A549 (cell line): Measurements from ENCODE around the gene MARCO. TPM values are rescaled to one million over a fixed set of nuclear protein-coding genes. Genes with fewer than 3 reads are reported as not detected.
"Not testable (repeated sequence)": the region's sequence is repeated elsewhere in the genome, so short reads cannot be mapped to it uniquely, and the experiment has no call there.

Experiments used
- ATAC-seq, 2 experiments: fragments of 200-7000 bp in 1 of 2; fragments of >200 bp in 1 of 2; cut with Nextera tagmentation in 1 of 2; cut with Tn5 transposase in 1 of 2; 3 replicates each; pipeline versions ENCODE4 v1.8.0 to v1.9.1; 2018 to 2020; ENCODE audit warnings: mild to moderate bottlenecking in 1 of 2, moderate library complexity in 1 of 2
- CTCF ChIA-PET: fragments of 300-600 bp; sonication (Branson Sonifier 250); formaldehyde crosslinking; extraction: SDS; loops from one replicate; lab custom pipeline; 2021; ENCODE audit warnings: antibody characterized with exemption, inconsistent platforms; lab: Yijun Ruan, JAX
- POLR2A ChIA-PET: fragments of 350-600 bp; formaldehyde crosslinking; extraction: SDS; loops from one replicate; lab custom pipeline; 2021; ENCODE audit warnings: antibody characterized with exemption, inconsistent platforms; lab: Yijun Ruan, JAX
- DNase-seq, 2 experiments: peaks; one replicate each; pipeline versions ENCODE4 v3.0.0 to v3.0.0-alpha.2; 2011 to 2016; ENCODE audit warnings: low read depth in 1 of 2, low spot score in 1 of 2
- FAIRE-seq: peaks from 2 replicates; lab custom pipeline; 2011; peaks lifted over from hg19 to GRCh38; lab: Jason Lieb, UNC
- H3K27ac ChIP-seq, 2 experiments: fragments of >200 bp; sonication (Bioruptor Twin); formaldehyde crosslinking; 3 replicates each; pipeline ENCODE4 v1.5.1; 2016 to 2017
- H3K4me1 ChIP-seq: fragments of >200 bp; sonication (Bioruptor Twin); formaldehyde crosslinking; 3 replicates; pipeline ENCODE4 v1.6.1; 2016
- H3K4me2 ChIP-seq: fragments of >200 bp; sonication (Bioruptor Twin); formaldehyde crosslinking; 3 replicates; pipeline ENCODE4 v1.6.1; 2016
- H3K4me3 ChIP-seq: fragments of >200 bp; sonication (Bioruptor Twin); formaldehyde crosslinking; 3 replicates; pipeline ENCODE4 v1.5.1; 2016
- H3K9me3 ChIP-seq: fragments of >200 bp; sonication (Bioruptor Twin); formaldehyde crosslinking; 3 replicates; pipeline ENCODE4 v1.6.1; 2016
- BCL3 ChIP-seq: fragments of >200 bp; sonication (Bioruptor Twin); formaldehyde crosslinking; IDR thresholded peaks from 3 replicates; pipeline ENCODE4 v1.6.1; 2016
- CBX8 ChIP-seq: fragments of 200-600 bp; sonication (generic); IDR thresholded peaks from 2 replicates; pipeline ENCODE4 v1.6.1; 2016
- EHMT2 ChIP-seq: fragments of 200-600 bp; sonication (generic); IDR thresholded peaks from 2 replicates; pipeline ENCODE4 v1.6.1; 2016; ENCODE audit warnings: antibody characterized with exemption, low read depth, mild to moderate bottlenecking, moderate library complexity
- ESRRA ChIP-seq: fragments of 150-350 bp; IDR thresholded peaks from 2 replicates; pipeline ENCODE4 v1.6.1; 2014; ENCODE audit warnings: mild to moderate bottlenecking, low read length, borderline replicate concordance
- FOSB ChIP-seq: fragments of 250-450 bp; sonication (Bioruptor Pico); IDR thresholded peaks from 2 replicates; pipeline ENCODE4 v1.5.0; 2020; ENCODE audit warnings: mild to moderate bottlenecking, moderate library complexity
- FOSL2 ChIP-seq, 2 experiments: fragments of 450-650 bp in 1 of 2; fragments of >200 bp in 1 of 2; sonication (Bioruptor Twin) in 1 of 2; formaldehyde crosslinking; IDR thresholded peaks; 2 replicates each; pipeline versions ENCODE4 v1.5.0 to v1.6.1; 2016 to 2020; ENCODE audit warnings: mild to moderate bottlenecking in 1 of 2, moderate library complexity in 1 of 2
- FOXS1 ChIP-seq: fragments of 250-450 bp; sonication (Bioruptor Pico); IDR thresholded peaks from 2 replicates; pipeline ENCODE4 v1.5.0; 2020; ENCODE audit warnings: mild to moderate bottlenecking, moderate library complexity
- GATA3 ChIP-seq: IDR thresholded peaks from 2 replicates; pipeline ENCODE4 v1.6.1; 2012; ENCODE audit warnings: borderline replicate concordance
- HEYL ChIP-seq: fragments of 250-450 bp; sonication (Bioruptor Pico); IDR thresholded peaks from 2 replicates; pipeline ENCODE4 v1.8.0; 2021; ENCODE audit warnings: mild to moderate bottlenecking, moderate library complexity
- KDM5A ChIP-seq: fragments of 200-600 bp; sonication (generic); IDR thresholded peaks from 2 replicates; pipeline ENCODE4 v1.6.1; 2016; ENCODE audit warnings: antibody characterized with exemption, mild to moderate bottlenecking
- MAFK ChIP-seq: fragments of 450-650 bp; IDR thresholded peaks from 2 replicates; pipeline ENCODE4 v1.6.1; 2014; ENCODE audit not compliant: partially characterized antibody
- NFE2L2 ChIP-seq: fragments of 150-350 bp; conservative IDR thresholded peaks from 2 replicates; pipeline ENCODE4 v1.6.1; 2014; ENCODE audit warnings: low read length
- POLR2AphosphoS2 ChIP-seq: conservative IDR thresholded peaks from 2 replicates; pipeline ENCODE4 v1.6.1; 2012; ENCODE audit warnings: low read length, improper control_type of control experiment, inconsistent platforms
- RAD21 ChIP-seq, 2 experiments: fragments of >200 bp in 1 of 2; sonication (Bioruptor Twin) in 1 of 2; formaldehyde crosslinking in 1 of 2; IDR thresholded peaks in 1 of 2; conservative IDR thresholded peaks in 1 of 2; 2 replicates in 1 of 2; 3 replicates in 1 of 2; pipeline ENCODE4 v1.6.1; 2012 to 2018; ENCODE audit warnings: inconsistent platforms in 1 of 2
- RCOR1 ChIP-seq: fragments of 150-350 bp; IDR thresholded peaks from 2 replicates; pipeline ENCODE4 v1.6.1; 2014; ENCODE audit warnings: antibody characterized with exemption, low read length, low read depth
- RFX5 ChIP-seq: fragments of 450-650 bp; IDR thresholded peaks from 2 replicates; pipeline ENCODE4 v1.7.1; 2014; ENCODE audit warnings: antibody characterized with exemption, mild to moderate bottlenecking, moderate library complexity
- RNF2 ChIP-seq: fragments of 200-600 bp; sonication (generic); IDR thresholded peaks from 2 replicates; pipeline ENCODE4 v1.6.1; 2016; ENCODE audit warnings: low read depth, mild to moderate bottlenecking, antibody characterized with exemption, moderate library complexity, borderline replicate concordance
- SMC3 ChIP-seq: fragments of >200 bp; sonication (Bioruptor Twin); formaldehyde crosslinking; IDR thresholded peaks from 3 replicates; pipeline ENCODE4 v1.6.1; 2018; ENCODE audit warnings: inconsistent platforms
- TFCP2L1 ChIP-seq: fragments of 250-450 bp; sonication (Bioruptor Pico); IDR thresholded peaks from 2 replicates; pipeline ENCODE4 v1.5.0; 2021; ENCODE audit warnings: mild to moderate bottlenecking
- ZSCAN20 ChIP-seq: fragments of 250-450 bp; sonication (Bioruptor Pico); IDR thresholded peaks from 2 replicates; pipeline ENCODE4 v1.8.0; 2022; ENCODE audit warnings: mild to moderate bottlenecking, moderate library complexity
- whole genome bisulfite sequencing: methylation state at CpG from one replicate; pipeline ENCODE4 v1.1.6; 2017; ENCODE audit errors: missing lambda C conversion rate; 5-methylcytosine and 5-hydroxymethylcytosine counted together
- polyA plus RNA-seq, 4 experiments: library from polyadenylated mRNA; depleted of rRNA in 3 of 4; stranded (reverse); fragments of >200 nt; fragmentation: RNase III in 1 of 4; extraction: RNeasy Plus Mini Kit Qiagen cat#74134 plus additional on column Dnase treatment in 1 of 4; gene quantifications; 2 replicates in 3 of 4; 3 replicates in 1 of 4; pipeline ENCODE4 v1.2.3, GENCODE V29; 2011 to 2017
- TF ChIP-seq, protein P1 (sequence below): fragments of >200 bp; sonication (Bioruptor Twin); formaldehyde crosslinking; IDR thresholded peaks from 3 replicates; pipeline ENCODE4 v1.5.1; 2016
- TF ChIP-seq, protein P2 (sequence below): IDR thresholded peaks from 2 replicates; pipeline ENCODE4 v1.6.1; 2012; ENCODE audit warnings: low read depth, borderline replicate concordance

Gene MARCO
- polyA plus RNA-seq, 2 of the 4 experiments (the other 2 are of a cell fraction), result 0.05 TPM; not detected in 1

GRCh38 chr2:119028327-119029174, 86.6 kb downstream of the MARCO start:
- DNase-seq (peak; percentile 39 to 43), FAIRE-seq (no peak), ATAC-seq (peak in 1 of 2 experiments; percentile 83; a peak in 3 of 6 replicates)
- WGBS, result 17% methylated on average over 13 of the region's 13 CpGs
- H3K9me3 ChIP-seq, result peaks cover 5% of the 10 kb centered on the region; the same call in 1 of the 3 replicates
- CTCF ChIA-PET, result interaction anchor here (0.9 to 1.4 kb wide), 10 partner anchors 10 to 263 kb away, joined by 3 to 4 read pairs (median 3); no protein-coding TSS in a partner anchor
- POLR2A ChIA-PET, result no interaction called here
- no peak overlapping the region for H3K4me3 ChIP-seq
- no peak overlapping the region for H3K4me2 ChIP-seq
- no peak overlapping the region for H3K27ac ChIP-seq
- no peak for TF ChIP-seq ESRRA
- TF ChIP-seq SMC3, result peak; percentile 43
- no peak for TF ChIP-seq BCL3
- no peak for TF ChIP-seq RFX5
- TF ChIP-seq, protein P1, sequence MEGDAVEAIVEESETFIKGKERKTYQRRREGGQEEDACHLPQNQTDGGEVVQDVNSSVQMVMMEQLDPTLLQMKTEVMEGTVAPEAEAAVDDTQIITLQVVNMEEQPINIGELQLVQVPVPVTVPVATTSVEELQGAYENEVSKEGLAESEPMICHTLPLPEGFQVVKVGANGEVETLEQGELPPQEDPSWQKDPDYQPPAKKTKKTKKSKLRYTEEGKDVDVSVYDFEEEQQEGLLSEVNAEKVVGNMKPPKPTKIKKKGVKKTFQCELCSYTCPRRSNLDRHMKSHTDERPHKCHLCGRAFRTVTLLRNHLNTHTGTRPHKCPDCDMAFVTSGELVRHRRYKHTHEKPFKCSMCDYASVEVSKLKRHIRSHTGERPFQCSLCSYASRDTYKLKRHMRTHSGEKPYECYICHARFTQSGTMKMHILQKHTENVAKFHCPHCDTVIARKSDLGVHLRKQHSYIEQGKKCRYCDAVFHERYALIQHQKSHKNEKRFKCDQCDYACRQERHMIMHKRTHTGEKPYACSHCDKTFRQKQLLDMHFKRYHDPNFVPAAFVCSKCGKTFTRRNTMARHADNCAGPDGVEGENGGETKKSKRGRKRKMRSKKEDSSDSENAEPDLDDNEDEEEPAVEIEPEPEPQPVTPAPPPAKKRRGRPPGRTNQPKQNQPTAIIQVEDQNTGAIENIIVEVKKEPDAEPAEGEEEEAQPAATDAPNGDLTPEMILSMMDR, result peak; percentile 42
- TF ChIP-seq FOSB (CRISPR knock-in tag), result no peak
- no peak for TF ChIP-seq TFCP2L1 (CRISPR knock-in tag)
- no peak for TF ChIP-seq CBX8
- no peak for TF ChIP-seq EHMT2
- TF ChIP-seq RAD21 (conservative IDR thresholded peaks at IDR 0.05 in 1 of 2, IDR thresholded peaks at IDR 0.05 in 1 of 2), result peak; percentile 38 to 64; a peak in 3 of 5 replicates
- TF ChIP-seq HEYL (CRISPR knock-in tag), result no peak
- no peak for TF ChIP-seq KDM5A
- TF ChIP-seq, all 56 proteins: peak for 3
- no peaks in the 10 kb centered on the region for H3K4me1 ChIP-seq

- CTCF ChIA-PET, result interaction anchor here (0.7 to 1.4 kb wide), 9 partner anchors 11 to 261 kb away, joined by 3 to 4 read pairs (median 3); no protein-coding TSS in a partner anchor
Measured at GRCh38 chr2:119029297-119029696, 87.3 kb downstream of the MARCO start.

GRCh38 chr2:119037922-119038321, 95.9 kb downstream of the MARCO start:
- WGBS, result 10% methylated on average over 5 of the region's 5 CpGs
- POLR2A ChIA-PET, H3K4me3 ChIP-seq, ATAC-seq, H3K9me3 ChIP-seq, DNase-seq, CTCF ChIA-PET, H3K4me1 ChIP-seq, H3K27ac ChIP-seq, H3K4me2 ChIP-seq, FAIRE-seq: not testable (repeated sequence)
- TF ChIP-seq RNF2, result peak; percentile 93
- TF ChIP-seq CBX8, result peak; percentile 82; the same call in 1 of the 2 replicates

More at GRCh38 chr2:119029297-119029696, 87.3 kb downstream of the MARCO start:
- H3K4me3 ChIP-seq, result no peak overlapping the region
- ATAC-seq (no peak), DNase-seq (no peak)
- H3K27ac ChIP-seq, result no peak overlapping the region
- H3K9me3 ChIP-seq, result peaks cover 5% of the 10 kb centered on the region; the same call in 1 of the 3 replicates
- TF ChIP-seq GATA3, result no peak
- no peak for TF ChIP-seq POLR2AphosphoS2
- no peak for TF ChIP-seq ZSCAN20 (CRISPR knock-in tag)
- TF ChIP-seq FOSL2 (IDR thresholded peaks at IDR 0.05), result no peak
- TF ChIP-seq FOSL2 (CRISPR knock-in tag; IDR thresholded peaks at IDR 0.05), result no peak
- no peak for TF ChIP-seq RFX5
- TF ChIP-seq RCOR1, result no peak
- TF ChIP-seq EHMT2, result no peak
- TF ChIP-seq NFE2L2, result no peak
- TF ChIP-seq, protein P2, sequence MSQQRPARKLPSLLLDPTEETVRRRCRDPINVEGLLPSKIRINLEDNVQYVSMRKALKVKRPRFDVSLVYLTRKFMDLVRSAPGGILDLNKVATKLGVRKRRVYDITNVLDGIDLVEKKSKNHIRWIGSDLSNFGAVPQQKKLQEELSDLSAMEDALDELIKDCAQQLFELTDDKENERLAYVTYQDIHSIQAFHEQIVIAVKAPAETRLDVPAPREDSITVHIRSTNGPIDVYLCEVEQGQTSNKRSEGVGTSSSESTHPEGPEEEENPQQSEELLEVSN, result no peak
- no peak for TF ChIP-seq RNF2
- no peak for TF ChIP-seq MAFK
- no peak for TF ChIP-seq FOXS1 (CRISPR knock-in tag)
- no peak for TF ChIP-seq TFCP2L1 (CRISPR knock-in tag)
- no peak for TF ChIP-seq FOSB (CRISPR knock-in tag)
- TF ChIP-seq, all 56 proteins: peak for 0
- no peak for FAIRE-seq
- POLR2A ChIA-PET, result no interaction called here
- H3K4me2 ChIP-seq, result no peak overlapping the region
- 50% methylated on average over 5 of the region's 5 CpGs for WGBS
- no peaks in the 10 kb centered on the region for H3K4me1 ChIP-seq
